SJCRH30 (cell line): Measurements from ENCODE around the gene SKIC2. TPM values are rescaled to one million over a fixed set of nuclear protein-coding genes. Genes with fewer than 3 reads are reported as not detected.
A peak's percentile ranks its signal among the peaks of the same experiment; 100 is the strongest.
"Not testable (repeated sequence)": the region's sequence is repeated elsewhere in the genome, so short reads cannot be mapped to it uniquely, and the experiment has no call there.

Source experiments
- DNase-seq, 2 experiments: peaks; one replicate each; pipeline ENCODE4 v3.0.0-alpha.2; 2015 to 2020
- H3K27ac ChIP-seq: fragments of 250-450 bp; sonication (Bioruptor Pico); 2 replicates; pipeline ENCODE4 v1.5.1; 2020; ENCODE audit warnings: mild to moderate bottlenecking, moderate library complexity
- H3K27me3 ChIP-seq: fragments of 250-450 bp; sonication (Bioruptor Pico); 2 replicates; pipeline ENCODE4 v1.5.1; 2020; ENCODE audit warnings: mild to moderate bottlenecking, moderate library complexity
- H3K36me3 ChIP-seq: fragments of 250-450 bp; sonication (Bioruptor Pico); 2 replicates; pipeline ENCODE4 v1.5.1; 2020; ENCODE audit warnings: mild to moderate bottlenecking, moderate library complexity
- H3K4me1 ChIP-seq: fragments of 250-450 bp; sonication (Bioruptor Pico); 2 replicates; pipeline ENCODE4 v1.5.1; 2020; ENCODE audit warnings: mild to moderate bottlenecking, moderate library complexity
- H3K4me3 ChIP-seq: fragments of 250-450 bp; sonication (Bioruptor Pico); 2 replicates; pipeline ENCODE4 v1.5.1; 2020; ENCODE audit warnings: mild to moderate bottlenecking, moderate library complexity
- H3K9me3 ChIP-seq: fragments of 250-450 bp; sonication (Bioruptor Pico); replicated peaks from 2 replicates; pipeline ENCODE4 v1.5.1; 2020; ENCODE audit warnings: mild to moderate bottlenecking, moderate library complexity
- total RNA-seq: library from RNA; depleted of rRNA; stranded (reverse); fragments of >200 nt; shearing (Covaris generic); gene quantifications from 2 replicates; pipeline ENCODE4 v1.2.3, GENCODE V29; 2014

Gene SKIC2
- total RNA-seq, 1 experiment from 2014 or later: 37.4 TPM

- Histone ChIP-seq H3K4me1 (no peaks in the 10 kb centered on the region; the same call in 1 of the 2 replicates), H3K9me3 (no peaks in the 10 kb centered on the region), H3K27me3 (no peaks in the 10 kb centered on the region), H3K4me3 (no peak overlapping the region), H3K27ac (no peak overlapping the region), H3K36me3 (peaks cover 15% of the 10 kb centered on the region)
- DNase-seq: no peak
Measured at GRCh38 chr6:31969712-31970603, 11.0 kb downstream of the SKIC2 start.

- H3K36me3 ChIP-seq: peaks cover 13% of the 10 kb centered on the region
- DNase-seq: no peak
- H3K27ac ChIP-seq: peak overlapping the region; percentile 59; the same call in 1 of the 2 replicates
- no peaks in the 10 kb centered on the region for H3K27me3 ChIP-seq
- H3K4me1 ChIP-seq: no peaks in the 10 kb centered on the region; the same call in 1 of the 2 replicates
- no peaks in the 10 kb centered on the region for H3K9me3 ChIP-seq
- peak overlapping the region; percentile 65 for H3K4me3 ChIP-seq
Measured at GRCh38 chr6:31970604-31971271, 11.8 kb downstream of the SKIC2 start.

- Histone ChIP-seq H3K36me3 (peaks cover 13% of the 10 kb centered on the region), H3K9me3 (no peaks in the 10 kb centered on the region), H3K4me3 (peak overlapping the region; percentile 65), H3K27me3 (no peaks in the 10 kb centered on the region), H3K4me1 (no peaks in the 10 kb centered on the region; the same call in 1 of the 2 replicates), H3K27ac (peak overlapping the region; percentile 59)
- no peak for DNase-seq
Measured at GRCh38 chr6:31971279-31971992, 12.5 kb downstream of the SKIC2 start.

GRCh38 chr6:31971993-31972708 lies 13.2 kb downstream of the SKIC2 start, which contains the start of gene DXO:
Gene DXO, minus strand, starts transcription at chr6:31972138. Its CDS starts 463 bp downstream, at chr6:31971675.
- Histone ChIP-seq H3K27me3 (no peaks in the 10 kb centered on the region), H3K27ac (peak within 1 kb of the TSS; percentile 59), H3K4me1 (no peaks in the 10 kb centered on the region; the same call in 1 of the 2 replicates), H3K9me3 (no peaks in the 10 kb centered on the region), H3K4me3 (peak within 1 kb of the TSS; percentile 65), H3K36me3 (peaks cover 13% of the 10 kb centered on the region)
- peak; percentile 96 for DNase-seq

GRCh38 chr6:31972709-31973350 lies 13.9 kb downstream of the SKIC2 start:
- no peaks in the 10 kb centered on the region for H3K9me3 ChIP-seq
- no peak for DNase-seq
- H3K36me3 ChIP-seq: peaks cover 9% of the 10 kb centered on the region
- peak overlapping the region; percentile 59 for H3K27ac ChIP-seq
- H3K4me3 ChIP-seq: peak overlapping the region; percentile 65
- H3K27me3 ChIP-seq: no peaks in the 10 kb centered on the region
- H3K4me1 ChIP-seq: no peaks in the 10 kb centered on the region; the same call in 1 of the 2 replicates

GRCh38 chr6:31976065-31976464 lies 17.1 kb downstream of the SKIC2 start:
- DNase-seq, H3K27me3 ChIP-seq, H3K4me1 ChIP-seq, H3K4me3 ChIP-seq, H3K36me3 ChIP-seq, H3K27ac ChIP-seq, H3K9me3 ChIP-seq: not testable (repeated sequence)

- Histone ChIP-seq H3K4me1 (no peaks in the 10 kb centered on the region; the same call in 1 of the 2 replicates), H3K27ac (no peak overlapping the region), H3K9me3 (no peaks in the 10 kb centered on the region), H3K27me3 (no peaks in the 10 kb centered on the region), H3K4me3 (no peak overlapping the region), H3K36me3 (no peaks in the 10 kb centered on the region)
- DNase-seq: no peak
Measured at GRCh38 chr6:31977816-31978431, 18.9 kb downstream of the SKIC2 start.

GRCh38 chr6:31978831-31979230 lies 19.9 kb downstream of the SKIC2 start:
- H3K27me3 ChIP-seq: no peaks in the 10 kb centered on the region

GRCh38 chr6:31979238-31979898 lies 20.4 kb downstream of the SKIC2 start:
- H3K9me3 ChIP-seq: no peaks in the 10 kb centered on the region
- no peak overlapping the region for H3K4me3 ChIP-seq
- no peaks in the 10 kb centered on the region for H3K27me3 ChIP-seq
- H3K36me3 ChIP-seq: no peaks in the 10 kb centered on the region
- H3K27ac ChIP-seq: no peak overlapping the region
- no peak for DNase-seq
- H3K4me1 ChIP-seq: no peaks in the 10 kb centered on the region

More at GRCh38 chr6:31978831-31979230, 19.9 kb downstream of the SKIC2 start:
- Histone ChIP-seq H3K4me3 (no peak overlapping the region), H3K9me3 (no peaks in the 10 kb centered on the region), H3K4me1 (no peaks in the 10 kb centered on the region), H3K36me3 (no peaks in the 10 kb centered on the region), H3K27ac (no peak overlapping the region)
- no peak for DNase-seq

- not testable (repeated sequence) for H3K36me3 ChIP-seq, H3K9me3 ChIP-seq, H3K27ac ChIP-seq, DNase-seq, H3K27me3 ChIP-seq, H3K4me1 ChIP-seq, H3K4me3 ChIP-seq
Measured at GRCh38 chr6:31980195-31980876, 21.4 kb downstream of the SKIC2 start.

GRCh38 chr6:31980998-31981397 lies 22.0 kb downstream of the SKIC2 start:
- not testable (repeated sequence) for H3K4me3 ChIP-seq, H3K27me3 ChIP-seq, H3K27ac ChIP-seq, DNase-seq, H3K9me3 ChIP-seq, H3K36me3 ChIP-seq, H3K4me1 ChIP-seq

- H3K4me3 ChIP-seq, H3K4me1 ChIP-seq, H3K27ac ChIP-seq, H3K27me3 ChIP-seq, DNase-seq, H3K9me3 ChIP-seq, H3K36me3 ChIP-seq: not testable (repeated sequence)
Measured at GRCh38 chr6:31981744-31982143, 22.8 kb downstream of the SKIC2 start, which contains the start of gene C4A. Gene C4A, plus strand, starts transcription at chr6:31982057. Its CDS starts 51 bp downstream, at chr6:31982108.
